Middle frontal gyrus (tissue), 1 donor: ENCODE measurements around the gene STIM2.
"Not testable (repeated sequence)": the region's sequence is repeated elsewhere in the genome, so short reads cannot be mapped to it uniquely, and the experiment has no call there.

Experiments
- DNase-seq: peaks from one replicate; pipeline ENCODE4 v3.0.0-alpha.2; 2015; ENCODE audit warnings: low spot score; ENCODE audit errors: extremely low spot score

STIM2 gene

DNA sequence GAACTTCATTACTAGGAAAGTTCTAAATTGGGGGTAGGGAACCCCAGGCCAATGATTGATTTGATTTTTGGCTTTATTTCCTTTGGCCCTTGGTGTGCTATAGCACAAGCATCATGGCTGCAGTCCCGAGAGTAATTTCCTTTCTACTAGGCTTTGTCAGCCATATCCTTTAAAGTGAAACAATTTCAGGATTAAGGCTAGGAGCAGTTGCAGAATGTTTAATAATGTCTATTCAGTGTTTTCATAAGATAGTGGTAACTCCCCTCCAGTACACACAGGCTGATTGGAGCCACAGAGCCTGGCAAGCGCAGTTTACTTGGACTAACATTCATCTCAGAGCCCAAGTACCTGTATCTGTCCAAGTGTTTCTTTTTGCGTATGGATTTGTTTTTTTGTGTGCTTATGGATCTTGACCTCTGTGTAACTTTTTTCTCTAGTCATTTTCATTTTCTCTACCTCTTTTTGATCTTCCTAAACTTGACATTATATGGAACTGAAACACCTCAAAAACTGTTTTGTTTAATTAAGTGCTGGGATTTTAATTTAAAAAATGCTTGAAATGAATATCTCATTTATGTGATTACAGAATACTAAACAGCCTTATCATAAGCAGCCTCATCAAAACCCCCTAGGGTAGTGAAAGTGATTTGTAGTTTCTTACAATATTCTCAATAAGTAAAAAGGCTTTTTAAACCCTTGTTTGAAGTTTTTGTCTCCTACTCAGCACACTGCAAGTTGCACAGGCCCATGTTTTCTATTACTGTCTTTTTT, 7.5 kb downstream of the STIM2 start:
- DNase-seq, result no peak

DNA sequence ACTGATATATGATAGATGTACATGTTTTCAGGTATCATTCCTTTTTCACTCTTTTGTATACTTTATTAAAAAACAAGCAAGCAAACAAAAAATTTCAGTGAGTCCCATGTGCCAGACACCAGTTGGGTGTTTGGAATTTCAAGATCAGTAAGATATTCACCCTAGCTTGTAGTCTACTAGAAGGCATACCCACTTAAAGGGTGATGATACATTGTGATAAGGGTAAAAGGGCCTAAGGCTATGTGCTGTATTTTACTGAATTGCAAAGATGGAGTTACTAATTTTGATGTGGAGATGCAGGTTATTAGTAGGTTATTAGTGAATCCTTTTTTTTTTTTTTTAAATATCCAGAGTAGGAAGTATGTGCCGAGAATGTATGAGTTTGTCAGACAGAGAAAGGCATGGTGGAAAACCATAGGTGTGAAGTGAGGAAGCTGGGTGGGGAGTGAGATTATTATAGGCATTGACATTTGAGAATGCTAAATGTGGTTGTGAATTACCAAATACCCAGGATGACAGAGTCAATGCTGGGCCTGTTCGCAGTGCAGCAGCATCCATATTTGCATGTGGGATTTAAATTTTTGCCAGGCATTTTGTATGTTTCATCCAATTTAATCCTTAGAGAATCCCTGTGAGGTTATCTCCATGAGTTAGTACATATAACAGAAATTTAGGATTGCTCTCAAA, 10.1 kb downstream of the STIM2 start:
- DNase-seq, result no peak

DNA sequence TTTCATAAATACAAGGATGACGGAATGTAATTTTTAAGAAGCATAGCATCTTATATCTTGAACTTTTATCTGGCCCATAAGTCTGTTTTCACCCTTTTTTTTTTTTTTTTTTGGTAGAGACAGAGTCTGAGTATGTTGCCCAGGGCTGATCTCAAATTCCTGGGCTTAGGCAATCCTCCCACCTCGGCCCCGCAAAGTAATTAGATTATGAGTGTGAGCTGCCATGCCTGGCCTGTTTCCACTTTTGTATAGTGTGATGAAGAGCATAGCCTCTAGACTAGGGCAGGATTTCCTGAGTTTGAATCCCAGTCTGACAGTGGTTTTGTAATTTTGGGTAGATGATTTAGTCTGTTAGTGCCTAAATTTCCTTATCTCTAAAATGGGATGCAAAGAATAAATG, 11.0 kb downstream of the STIM2 start:
- no peak for DNase-seq

DNA sequence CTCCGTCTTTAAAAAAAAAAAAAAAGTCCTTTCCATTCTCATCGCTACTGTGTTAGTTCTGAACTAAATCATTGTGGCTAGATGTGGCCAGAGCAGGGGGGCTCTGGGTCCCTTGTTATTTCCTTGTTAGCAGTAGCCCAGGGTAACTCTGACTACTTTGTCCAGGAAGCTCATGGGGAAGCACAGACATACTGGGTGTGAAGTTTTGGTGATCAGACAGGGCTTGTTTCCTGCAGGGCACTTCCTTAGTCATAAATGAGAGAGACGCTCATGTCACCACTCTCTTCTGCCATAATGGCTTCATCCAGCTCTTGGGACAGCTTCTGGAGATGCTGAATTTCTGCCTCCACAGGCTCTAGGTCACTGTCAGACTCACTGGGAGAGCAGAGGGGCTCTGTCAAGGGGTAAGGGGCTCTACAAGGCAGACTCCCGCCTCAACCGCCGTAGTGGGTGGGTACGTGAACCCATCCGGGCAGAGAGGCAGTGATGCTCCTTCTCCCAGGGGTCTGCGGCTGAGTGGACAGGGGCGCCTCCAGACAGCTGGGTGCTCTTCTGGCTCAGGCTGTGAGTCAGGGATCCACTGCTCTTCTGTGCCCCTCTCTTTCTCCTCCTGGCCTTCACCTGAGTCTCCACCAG, 12.9 kb downstream of the STIM2 start:
- no peak for DNase-seq

DNA sequence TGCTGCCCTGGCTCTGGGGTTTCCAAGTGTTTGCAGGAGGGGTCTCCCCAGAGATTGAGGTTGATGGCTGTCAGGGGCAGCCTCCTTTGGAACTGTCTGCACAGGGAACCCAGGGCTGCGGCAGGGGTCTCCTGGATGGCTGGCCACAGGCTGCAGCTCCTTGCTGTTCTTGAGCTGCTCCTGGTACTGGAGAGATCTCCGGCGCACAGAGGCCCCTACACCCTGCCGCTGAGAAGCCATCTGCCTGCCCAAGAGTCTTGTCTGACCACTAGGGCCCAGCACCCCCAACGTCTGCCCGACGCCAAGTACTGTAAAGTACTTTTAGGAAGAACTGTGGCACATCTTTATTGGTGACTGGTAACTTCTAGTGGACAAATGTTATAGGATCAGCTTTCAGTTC, 13.5 kb downstream of the STIM2 start:
- no peak for DNase-seq

DNA sequence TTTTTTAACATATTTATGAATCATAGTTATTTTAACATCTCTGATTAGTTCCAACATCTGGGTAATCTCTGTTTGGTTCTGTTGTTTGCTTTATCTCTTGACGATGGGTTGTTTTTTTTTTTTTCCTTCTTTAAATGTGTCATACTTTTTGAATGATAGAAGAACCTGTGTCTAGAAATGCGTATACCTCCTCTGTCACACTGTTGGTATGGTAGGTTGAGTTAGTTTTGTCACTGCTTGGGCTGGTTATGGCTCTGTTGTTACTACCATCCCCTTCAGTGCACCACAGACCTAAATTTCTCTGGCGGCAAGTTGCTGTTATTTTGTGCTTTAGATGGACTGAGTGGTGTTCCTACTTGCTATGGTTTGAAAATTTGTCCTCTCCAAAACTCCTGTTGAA, 16.8 kb downstream of the STIM2 start:
- no peak for DNase-seq

DNA sequence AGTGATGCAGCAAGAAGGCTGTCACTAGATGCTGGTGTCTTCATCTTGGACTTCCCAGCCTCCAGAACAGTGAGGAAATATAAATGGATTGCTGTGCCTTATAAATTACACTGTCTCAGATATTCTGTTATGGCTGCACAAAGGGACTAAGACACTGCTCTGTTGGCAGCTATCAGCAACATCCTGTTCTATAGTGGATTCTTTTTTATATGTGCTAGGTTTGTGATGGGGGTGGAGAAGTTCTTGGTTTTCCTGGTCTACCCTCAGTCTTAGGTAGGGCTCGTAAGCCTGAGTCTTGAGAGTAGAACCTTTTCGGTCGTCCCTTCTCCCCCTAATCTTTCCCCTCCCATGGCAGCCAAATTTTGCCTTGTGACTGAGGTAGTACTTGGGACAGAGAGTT, 17.3 kb downstream of the STIM2 start:
- DNase-seq, result no peak

DNA sequence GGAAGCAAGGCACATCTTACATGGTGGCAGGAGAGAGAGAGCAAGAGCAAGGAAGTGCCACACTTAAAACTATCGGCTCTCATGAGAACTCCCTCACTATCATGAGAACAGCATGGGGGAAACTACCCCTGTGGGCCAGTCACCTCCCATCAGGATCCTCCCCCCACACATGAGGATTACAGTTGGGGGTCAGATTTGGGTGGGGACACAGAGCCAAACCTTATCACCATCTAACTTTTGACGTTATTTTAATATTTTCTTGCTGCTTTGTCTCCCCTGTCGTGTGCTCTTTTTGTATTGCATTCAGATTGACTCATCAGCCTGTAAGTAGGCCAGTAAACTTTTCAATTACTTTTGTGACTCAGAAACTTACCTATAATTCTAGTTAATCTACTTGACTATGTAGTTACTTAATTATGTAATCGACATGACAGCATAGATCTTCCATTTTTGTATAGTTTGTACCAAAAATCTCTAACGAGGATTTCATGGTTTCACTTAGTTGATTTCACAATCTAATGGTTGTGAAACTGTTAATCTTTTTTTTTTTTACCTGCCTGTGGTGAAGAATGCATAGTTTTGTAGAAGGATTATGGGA, 18.3 kb downstream of the STIM2 start:
- DNase-seq, result no peak

DNA sequence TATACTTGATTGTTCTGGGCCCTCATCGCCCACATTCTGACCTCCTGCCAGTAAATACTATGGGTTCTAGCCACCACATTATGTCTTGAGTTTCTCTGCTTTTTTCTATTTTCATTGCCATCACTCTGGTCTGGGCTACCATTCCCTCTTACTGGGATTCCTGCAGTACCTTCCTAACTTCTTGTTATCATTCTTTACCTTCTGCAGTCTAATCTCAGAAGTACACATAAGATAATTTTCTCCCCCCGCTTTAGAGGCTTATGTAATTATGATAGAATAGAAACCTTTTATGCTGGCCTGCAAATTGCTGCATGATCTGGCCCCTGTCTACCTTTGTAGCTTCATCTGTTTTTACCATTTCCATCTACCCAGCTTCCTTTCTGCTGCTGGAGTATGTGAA, 19.2 kb downstream of the STIM2 start:
- no peak for DNase-seq

DNA sequence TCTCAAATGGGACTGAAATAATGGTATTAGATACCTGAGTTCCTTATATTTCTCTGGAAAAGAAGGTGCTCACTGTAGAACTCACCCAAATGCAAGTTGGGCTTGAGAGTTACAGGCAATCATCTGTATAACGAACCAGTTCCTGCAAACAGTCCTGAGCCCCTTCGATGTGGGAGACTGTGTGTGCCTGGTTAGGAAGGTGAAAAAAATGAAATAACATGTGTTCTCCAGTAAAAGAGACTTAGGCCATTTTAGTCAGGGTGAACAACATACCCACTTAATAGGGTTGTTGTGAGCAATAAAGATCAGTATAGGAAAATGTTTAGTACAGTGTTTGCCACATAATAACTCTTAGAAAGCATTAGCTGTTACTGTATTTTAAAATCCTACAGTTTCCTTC, 23.4 kb downstream of the STIM2 start:
- no peak for DNase-seq

DNA sequence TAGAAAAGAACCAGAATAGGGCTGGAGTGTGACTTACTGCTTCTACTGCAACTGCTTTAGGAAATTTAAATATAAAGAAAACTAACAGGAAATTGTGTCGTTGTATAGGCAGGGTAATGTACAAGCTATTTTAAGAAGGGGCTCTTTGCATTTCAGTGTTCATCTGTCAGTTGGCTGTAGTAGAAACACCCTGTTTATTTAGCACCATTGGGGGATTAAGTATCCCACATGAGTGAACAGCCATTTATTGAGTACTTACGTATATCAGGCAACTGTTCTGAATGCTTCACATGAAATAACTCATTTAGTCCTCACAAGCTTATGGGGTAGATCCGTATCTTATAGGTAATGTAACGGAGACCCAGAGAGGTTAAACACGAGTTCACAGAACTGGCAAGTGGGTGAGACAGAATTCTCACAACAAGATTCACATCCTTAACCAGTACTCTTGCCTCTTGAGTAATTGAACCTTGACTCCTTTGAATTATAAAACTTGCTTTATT, 23.9 kb downstream of the STIM2 start:
- no peak for DNase-seq

DNA sequence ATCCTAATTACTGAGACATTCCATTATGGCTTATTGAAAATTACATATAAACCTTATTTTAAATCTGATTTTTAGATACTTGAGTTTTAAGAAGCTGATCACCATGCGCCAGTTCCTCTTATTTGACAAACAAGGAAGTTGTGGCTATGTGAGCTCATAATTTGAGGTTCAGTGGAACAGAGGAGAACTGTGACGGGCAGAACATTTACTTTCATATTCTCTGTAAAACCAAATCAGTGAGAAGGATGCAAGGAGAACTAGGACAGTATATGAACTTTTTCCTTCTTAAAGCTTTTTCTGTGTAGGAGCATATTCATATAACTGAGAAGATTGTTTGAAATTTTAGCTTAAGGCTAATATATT, 25.3 kb downstream of the STIM2 start:
- no peak for DNase-seq

DNA sequence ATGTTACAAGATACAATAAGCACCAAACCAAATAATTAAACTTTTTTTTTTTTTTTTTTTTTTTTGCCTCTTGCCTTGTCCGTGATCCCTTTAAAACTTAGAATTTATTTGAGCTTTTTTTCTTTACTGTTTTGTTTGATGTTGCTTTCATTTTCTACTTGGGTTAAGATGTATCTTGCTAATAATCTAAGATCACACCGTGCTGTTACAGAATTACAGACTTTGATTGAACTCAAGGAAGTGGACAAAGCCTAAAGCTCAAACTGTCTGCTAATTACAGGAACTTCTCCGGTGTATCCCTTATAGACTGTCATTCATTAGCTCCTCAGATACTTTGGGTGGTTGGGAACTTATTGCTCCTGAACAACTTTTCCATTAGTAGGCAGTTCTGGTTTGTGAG, 26.5 kb downstream of the STIM2 start:
- no peak for DNase-seq

DNA sequence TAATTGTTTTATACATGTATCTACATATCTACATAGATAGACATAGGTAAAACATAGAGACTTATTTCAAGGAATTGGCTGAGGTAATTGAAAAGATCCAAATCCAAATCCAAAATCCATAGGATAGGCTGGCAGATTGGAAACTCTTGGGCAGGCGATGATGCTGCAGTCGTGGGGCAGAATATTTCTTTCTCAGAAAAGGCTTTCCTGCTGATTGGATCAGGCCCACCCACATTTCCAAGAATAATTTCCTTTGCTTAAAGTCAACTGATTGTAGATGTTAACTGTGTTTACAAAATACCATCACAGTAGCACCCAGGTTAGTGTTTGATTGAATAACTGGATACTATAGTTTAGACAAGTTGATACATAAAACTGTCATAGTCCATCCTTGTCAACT, 27.2 kb downstream of the STIM2 start:
- no peak for DNase-seq

DNA sequence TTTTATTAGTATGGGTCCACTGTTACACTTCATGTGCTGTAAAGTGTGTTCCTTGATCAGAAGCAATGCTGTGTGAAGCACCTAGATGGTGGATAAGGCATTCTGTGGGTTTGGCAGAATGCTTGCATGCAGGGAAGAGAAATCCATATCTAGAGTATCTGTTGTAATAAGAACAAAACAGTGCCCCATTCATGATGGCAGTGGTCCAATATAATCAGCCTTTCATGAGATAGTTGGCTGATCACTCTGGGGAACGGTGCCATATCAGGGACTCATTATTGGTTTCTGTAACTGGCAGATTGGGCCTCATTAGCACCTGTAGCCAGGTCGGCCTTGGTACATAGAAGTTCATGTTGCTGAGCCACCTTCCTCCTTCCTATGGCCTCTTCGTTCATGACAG, 28.7 kb downstream of the STIM2 start:
- DNase-seq, result no peak

DNA sequence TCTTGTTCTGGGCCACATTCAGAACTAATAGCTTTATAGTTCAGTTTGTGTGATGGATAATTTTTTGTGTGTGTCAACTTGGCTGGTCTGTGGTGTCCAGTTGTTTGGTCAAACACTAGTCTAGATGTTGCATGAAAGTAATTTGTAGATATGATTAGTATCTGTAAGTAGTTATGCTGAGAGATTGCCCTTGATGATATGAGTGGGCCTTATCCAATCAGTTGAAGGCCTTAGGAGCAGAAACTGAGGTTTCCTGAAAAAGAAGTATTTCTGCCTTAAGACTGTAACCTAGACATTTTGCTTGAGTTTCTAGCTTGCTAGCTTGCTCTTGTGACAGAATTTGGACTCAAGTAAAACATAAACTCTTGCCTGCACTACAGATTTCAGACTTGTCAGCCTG, 30.4 kb downstream of the STIM2 start:
- no peak for DNase-seq

DNA sequence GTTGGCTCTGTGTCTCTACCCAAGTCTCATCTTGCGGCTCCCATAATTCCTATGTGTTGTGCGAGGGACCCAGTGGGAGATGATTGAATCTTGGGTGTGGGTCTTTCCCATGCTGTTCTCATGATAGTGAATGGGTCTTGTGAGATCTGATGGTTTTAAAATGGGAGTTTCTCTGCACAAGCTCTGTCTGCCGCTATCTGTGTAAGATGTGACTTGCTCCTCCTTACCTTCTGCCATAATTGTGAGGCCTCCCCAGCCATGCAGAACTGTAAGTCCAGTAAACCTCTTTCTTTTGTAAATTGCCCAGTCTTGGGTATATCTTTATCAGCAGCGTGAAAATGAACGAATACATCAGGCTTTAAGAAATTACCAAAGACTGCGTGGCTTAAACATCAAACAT, 31.2 kb downstream of the STIM2 start:
- no peak for DNase-seq

DNA sequence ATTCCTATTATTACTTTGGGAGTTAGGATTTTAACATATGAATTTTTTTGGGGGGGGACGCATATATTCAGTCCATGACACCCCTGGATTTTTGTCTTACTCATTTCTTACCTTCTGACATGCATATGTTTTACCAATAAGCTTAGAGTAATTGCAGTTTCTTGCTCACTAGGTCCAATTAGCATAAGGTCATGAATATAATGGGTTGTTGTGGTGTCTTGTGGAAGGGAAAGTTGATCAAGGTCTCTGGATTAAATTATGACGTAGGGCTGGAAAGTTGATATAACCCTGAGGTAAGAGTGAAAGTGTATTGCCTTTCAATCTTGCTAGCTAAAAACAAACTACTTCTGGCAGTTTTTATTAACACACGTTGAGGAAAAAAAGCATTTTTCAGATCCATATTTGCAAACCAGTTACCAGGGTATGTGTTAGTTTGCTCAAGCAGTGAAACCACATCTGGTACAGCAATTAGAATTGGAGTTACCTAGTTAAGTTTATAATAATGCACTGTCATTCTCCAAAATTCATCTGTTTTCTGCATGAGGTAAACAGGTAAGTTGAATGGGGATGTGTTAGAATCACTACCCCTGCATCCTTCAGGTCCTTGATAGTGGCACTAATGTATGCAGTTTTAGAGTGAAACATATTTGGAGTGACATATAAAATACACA, 32.0 kb downstream of the STIM2 start:
- DNase-seq, result no peak

DNA sequence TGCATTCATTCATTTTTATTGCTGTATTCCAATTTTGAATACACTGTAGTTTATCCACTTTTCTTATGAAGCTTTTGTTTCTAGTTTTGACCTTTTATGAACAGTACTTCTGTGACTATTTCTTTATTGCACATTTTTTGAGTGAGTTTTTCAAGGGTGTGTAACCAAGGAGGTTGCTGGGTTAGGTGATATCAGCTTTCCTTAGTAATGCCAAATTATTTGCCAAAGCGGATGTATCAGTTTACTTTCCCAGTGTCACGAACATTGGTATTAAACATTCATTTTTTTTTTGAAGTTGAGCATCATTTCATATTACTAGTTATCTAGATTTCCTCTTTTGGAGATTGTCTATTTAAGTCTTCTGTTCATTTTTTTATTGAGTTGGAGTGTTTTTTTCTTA, 32.9 kb downstream of the STIM2 start:
- no peak for DNase-seq

DNA sequence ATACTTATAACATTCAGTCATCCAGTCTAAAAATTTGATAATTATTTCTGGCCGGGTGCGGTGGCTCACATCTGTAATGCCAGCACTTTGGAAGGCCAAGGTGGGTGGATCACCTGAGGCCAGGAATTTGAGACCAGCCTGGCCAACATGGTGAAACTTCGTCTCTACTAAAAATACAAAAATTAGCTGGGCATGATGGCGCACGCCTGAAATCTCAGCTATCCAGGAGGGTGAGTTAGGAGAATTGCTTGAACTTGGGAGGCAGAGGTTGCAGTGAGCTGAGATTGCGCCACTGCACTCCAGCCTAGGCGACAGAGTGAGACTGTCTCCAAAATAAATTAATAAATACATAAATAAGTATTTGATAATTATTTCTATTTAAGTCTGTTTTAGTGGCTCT, 34.2 kb downstream of the STIM2 start:
- DNase-seq, result not testable (repeated sequence)

DNA sequence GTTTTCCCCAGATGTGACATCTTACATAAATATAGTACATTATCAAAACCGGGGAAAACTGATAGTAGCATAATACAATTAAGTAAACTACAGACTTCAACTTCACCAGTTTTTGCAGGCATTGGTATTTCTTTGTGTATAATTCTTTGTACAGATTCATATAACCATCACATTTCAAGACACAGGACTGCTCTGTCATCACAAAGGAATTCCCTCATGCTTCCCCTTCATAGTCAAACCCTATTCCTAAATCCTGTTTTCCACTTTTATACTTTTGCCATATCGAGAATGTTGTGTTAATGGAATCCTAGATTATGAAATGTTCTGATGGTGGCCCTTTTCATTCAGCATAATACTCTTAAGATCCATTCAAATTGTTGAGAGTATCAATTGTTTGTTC, 36.0 kb downstream of the STIM2 start:
- DNase-seq, result no peak

DNA sequence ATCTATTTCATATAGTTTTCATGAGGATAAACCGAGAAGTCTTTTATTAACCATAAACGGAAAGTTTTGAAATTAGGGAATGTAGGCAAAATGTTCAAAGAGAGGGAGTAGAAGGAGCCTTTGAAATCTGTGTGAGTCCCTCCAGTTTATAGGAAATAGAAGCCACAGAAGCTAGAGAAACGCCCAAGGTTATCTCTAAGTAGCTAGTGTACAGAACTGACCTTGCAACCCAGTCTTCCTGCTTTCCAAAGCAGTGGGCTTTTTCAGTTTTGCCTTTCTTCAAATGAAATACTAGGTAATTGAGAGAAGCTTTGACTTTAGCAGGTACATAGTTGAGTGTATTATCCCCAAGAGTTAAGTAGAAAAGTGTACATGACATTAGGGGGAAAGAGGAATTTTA, 39.4 kb downstream of the STIM2 start:
- no peak for DNase-seq
